ELF-1 (cell line): Measurements from ENCODE around the gene SLN.
A peak's percentile ranks its signal among the peaks of the same experiment; 100 is the strongest.

ENCODE experiments used
- DNase-seq: peaks from one replicate; pipeline ENCODE4 v3.0.0-alpha.2; 2016; ENCODE audit warnings: low read depth, low spot score

SLN gene

DNA sequence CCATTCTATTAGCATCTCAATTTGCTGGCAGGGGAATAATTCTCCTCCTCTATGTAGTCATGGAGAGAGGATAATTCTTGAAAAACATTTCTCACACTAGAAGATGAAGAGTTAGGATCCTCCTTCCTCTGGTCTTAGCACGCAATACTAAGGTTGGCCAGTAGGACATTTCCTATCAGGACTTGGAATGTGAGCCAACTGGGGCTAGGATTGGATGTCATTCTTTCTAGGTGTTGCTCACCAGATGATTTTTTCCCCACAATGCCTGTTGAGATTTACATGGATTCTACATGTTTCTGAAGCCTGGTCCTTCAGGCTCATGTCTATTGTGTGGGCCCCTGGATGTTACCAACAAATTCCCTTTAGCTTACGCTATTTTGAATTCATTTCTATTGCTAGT, 28.0 kb downstream of the SLN start:
- DNase-seq, result no peak

DNA sequence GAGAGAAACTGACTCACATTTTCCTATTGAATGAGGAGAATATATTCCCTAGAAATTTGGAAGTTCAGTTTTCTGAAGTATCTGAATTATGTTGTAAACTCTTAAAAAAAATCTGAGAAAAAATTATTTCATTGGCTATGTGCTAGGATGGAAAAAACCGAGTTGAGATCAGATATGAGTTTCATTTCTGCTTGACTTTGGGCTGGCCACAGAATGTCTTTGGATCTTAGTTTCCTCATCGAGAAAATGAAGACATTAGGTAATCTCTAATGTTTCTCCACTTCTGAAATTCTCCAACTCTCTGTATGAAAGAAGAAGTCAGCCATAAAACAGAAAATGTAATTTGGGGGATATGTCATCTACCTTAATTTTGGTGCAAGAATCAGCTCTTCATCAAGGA, 28.8 kb downstream of the SLN start:
- no peak for DNase-seq

DNA sequence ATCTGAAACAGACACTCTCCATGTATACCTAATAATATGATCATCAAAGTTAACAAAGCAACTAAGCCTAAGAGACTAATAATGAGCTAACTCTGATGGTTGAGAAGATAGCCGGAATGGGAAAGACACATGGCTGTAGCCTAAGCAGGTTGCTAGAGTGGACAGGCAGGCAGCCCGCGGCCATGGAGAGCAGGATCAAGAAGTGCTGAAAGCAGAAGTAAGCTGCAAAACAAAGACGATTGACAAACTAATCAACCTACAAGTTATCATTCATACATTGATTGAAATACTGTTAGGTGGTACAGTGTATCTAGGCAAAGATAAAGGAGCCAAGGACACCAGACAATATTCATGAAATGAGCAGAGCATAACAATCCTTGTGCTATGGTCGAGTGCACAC, 29.3 kb downstream of the SLN start:
- DNase-seq, result no peak

DNA sequence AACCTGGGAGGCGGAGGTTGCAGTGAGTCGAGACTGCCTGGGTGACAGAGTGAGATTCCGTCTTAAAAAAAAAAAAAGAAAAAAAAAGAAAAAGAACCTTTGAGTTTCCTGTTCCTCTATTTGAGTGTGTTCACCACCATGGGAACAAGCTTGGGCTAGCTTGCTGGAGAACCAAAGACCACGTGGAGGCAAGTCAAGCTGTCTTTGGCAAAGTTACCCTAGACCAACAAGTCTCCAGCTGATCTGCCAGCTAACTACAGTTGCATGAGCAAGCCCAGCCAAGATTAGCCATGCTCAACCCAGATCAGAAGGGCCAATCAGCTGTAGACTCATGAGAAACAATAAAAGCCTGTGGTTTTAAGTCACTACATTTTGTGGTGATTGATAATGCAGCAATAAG, 29.7 kb downstream of the SLN start:
- DNase-seq, result no peak

DNA sequence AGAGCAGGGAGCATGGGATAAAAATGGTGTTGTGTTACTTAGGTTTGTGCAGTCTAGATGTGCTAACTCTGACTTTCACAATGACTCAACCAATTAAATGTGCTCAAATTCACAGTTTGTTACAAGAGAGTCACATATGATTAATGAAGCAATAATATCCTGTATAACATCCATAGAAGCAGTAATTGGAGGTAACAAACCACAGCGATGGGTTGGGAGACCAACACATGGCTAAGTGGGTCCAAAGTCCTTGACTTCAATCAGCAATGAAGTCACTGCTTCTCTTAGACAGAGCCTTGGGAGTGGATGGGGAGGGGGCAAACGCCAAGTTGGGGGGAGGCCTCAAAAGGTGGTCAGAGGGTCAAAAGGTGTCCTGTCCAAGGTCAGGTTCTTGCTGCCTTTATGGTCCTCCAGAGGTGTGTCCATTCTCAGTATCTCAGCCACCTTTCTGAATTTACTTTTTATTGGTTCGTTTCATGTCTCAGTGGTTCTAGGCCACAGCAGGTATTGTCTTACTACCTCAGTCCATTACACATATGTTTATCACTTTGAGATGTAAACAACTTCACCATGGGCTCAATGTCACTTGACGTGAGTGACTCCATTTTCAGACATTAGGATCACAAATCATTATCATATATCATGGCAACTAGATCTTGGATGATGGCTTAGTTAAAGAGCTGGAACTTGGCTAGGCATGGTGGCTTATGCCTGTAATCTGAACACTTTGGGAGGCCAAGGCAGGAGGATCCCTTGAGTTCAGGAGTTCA, 32.4 kb downstream of the SLN start:
- DNase-seq, result no peak

DNA sequence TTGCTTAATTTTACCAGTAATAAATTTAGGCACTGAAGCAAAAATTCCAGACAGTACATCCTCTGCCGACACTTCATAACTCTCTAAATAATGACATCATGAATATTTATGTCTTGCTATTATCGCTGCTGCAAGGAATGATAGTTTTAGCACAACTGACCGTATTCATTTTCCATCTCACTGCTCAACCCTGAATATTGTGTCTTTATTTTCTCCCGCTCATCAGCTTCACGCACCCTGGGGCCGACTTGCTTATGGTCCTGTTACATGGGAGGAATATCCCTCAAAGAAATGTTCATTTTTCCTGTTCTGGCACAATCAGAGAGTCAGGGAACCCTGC, 33.3 kb downstream of the SLN start:
- no peak for DNase-seq

DNA sequence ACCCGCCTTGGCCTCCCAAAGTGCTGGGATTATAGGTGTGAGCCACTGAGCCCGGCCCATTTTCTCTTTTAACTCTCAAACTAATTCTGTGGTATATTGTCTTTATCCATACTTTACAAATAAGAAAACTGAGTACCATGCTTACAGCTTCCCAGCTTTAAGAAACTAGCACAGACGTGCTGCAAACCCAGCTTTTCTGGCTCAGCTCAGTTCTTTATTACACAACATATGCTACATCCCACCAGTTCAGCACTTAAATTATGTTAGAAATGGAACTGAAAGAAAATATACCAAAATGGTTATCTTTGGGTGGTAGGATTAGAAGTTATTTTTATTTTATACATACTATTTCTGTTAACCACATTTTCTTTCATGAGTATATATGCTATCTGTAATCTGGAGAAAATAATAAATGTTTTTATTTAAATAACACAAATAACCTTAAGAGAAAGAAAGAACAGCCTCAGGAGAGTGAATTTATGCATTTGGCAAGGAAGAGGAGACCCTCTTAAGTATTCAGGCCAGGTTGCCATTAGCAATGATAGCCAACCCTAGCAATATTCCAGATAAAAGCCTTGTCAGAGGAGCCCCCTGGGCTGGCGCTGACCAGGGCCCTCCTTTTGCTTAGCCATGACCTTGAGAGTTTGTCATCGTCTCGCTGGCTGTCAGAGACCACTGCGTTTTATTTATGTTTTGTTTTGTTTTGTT, 33.8 kb downstream of the SLN start:
- DNase-seq, result no peak

DNA sequence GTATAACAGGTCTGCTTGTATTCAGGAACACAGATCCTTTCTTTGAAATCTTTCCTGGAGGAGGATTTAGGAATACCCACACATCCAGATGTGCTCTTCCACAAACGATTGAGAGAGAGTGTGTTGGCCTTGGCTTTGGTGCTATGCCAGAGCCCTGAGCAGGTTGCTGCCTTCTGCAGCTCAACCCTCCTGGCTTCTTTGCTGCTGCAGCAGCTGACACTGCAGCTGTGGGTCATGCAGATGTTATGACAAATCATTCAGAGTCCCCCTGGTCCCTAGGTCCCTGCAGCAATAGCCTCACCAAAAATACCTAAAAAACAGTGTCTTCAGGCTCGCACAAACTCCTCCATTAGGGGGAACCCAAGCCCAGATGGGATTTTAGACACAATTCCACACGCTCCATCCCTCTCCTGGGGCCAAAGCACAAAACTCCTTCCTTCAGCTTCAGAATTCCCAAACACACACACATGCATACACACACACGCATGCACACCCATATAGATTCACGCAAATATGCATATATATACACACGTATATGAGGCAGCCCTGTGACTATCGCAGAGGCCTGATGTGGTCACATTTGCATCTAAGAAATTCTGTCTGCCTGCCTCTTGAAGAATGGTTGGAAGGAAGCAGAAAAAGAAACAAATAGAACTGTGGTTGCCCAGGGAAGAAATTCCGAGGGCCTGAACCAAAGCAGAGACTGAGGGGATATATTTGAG, 35.4 kb downstream of the SLN start:
- no peak for DNase-seq

DNA sequence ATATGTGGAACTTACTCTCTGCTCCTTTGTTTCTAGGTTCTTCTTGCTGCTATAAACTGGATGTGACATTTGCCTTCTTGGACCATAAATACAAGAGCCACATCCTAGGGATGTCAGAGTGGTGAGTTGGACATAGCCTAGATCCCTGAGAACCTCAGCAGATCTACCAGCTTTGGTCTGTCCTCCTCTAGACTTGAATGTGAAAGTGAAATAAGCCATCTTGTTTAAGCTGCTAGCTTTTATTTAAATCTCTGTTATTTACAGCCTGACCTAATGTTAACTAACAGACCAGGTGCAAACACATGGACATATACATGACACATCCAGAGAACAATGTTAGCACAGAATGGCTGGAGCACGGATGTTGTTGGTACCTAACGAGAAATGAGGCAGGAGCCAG, 36.0 kb downstream of the SLN start:
- DNase-seq, result no peak

DNA sequence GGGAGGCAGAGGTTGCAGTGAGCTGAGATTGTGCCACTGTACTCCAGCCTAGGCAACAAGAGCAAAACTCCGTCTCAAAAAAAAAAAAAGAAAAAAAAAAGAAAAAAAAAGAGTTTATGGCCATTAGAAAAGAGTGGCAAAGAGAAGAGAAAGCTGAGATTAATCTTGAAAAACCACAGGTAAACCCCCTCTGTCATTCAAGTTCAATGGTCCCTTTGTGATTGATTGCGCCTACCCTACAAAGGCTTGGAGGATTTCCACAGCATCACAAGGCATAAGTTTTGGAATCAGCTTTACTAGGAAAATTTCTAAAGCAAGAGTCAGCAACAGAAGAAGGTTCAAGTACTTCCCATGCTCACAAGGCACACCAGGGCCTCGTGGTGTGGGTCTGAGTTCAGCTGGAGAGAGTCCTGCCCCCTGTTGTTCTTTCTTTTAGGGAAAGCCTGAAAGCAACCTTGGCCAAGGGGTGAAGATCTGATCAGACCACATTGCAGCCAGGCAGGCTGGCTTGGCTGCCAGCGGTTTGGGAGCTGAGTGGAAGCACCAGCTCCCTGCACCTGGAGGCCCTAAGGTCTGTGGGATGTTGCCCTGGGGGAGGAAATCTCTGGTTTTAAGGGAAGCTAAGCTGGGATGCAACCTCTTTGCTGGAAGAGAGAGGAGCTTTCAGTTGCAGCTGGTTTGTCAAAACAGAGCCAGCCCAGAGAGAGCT, 41.8 kb downstream of the SLN start:
- peak; percentile 10 for DNase-seq

DNA sequence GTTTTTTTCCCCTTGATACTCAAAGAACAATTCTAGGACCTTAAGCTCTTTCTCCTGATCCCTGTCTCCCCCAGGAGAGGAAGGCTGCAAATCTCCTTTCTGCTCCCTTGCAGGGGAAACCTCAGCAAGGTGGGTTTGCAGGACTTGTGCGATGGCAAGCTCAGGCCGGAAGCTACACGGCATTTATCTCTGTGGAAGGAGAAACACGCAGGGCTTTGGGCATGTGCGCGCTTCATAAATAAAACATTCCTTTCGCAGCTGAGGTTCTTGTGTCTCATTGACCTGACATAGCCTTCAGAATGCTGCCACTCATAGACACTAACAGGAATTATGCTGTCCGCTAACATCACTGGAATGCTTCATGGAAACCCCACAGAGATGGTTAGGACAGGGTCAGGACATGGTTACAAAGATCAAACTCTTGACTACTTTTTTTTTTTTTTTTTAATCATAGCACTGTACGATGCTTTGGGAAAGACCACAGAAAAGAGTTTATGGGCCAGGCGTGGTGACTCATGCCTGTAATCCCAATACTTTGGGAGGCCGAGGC, 42.6 kb downstream of the SLN start:
- no peak for DNase-seq

DNA sequence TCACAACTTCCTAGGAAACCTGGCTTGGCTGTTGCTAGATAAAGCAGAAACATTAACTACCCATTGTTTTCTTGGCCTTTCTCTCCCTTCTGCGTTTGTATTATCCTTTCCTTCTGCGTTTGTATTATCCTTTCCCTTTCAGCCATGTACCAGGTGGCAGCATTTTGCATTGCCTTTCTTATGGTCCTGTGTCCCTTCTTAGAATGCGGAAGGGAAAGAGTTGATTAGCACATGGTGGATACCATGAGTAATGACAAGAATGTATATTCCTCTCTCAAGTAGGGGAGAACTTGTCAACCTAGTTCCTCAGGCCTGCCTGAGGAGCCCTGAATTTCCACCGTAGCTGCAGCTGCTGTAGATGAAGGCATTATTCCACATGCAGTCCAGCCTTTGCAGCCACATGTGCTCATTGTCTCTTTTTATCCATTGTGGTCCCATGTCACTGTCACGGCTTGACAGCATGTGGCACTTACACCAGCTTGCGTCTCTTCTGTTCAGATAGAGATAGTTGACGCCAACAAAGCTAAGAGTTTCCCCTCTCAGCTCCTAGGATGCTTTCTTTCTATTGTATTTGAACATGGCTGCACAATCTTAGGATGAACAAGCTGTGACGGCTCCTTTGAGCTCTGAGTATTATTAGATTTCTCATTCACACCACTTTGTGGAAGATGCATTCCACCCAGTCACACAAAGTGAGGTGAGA, 44.8 kb downstream of the SLN start:
- DNase-seq, result no peak

DNA sequence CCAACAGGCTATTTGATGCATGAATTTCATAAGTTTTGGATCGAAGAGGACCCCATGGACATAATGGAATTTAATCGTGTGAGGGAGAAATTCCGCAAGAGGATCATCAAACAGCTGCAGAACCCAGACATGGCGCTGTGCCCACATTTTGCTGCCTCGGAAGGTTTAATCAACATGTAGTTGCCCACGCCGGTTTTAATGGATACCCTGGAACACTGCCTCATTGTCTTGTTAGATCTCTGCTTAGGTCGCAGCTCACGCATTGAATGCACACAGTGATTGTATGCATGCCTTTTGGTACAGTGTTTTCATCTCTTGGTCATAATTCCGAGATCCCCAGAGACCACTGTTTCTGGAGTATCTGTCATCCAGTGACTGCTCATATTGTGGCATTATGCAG, 46.8 kb downstream of the SLN start:
- no peak for DNase-seq

DNA sequence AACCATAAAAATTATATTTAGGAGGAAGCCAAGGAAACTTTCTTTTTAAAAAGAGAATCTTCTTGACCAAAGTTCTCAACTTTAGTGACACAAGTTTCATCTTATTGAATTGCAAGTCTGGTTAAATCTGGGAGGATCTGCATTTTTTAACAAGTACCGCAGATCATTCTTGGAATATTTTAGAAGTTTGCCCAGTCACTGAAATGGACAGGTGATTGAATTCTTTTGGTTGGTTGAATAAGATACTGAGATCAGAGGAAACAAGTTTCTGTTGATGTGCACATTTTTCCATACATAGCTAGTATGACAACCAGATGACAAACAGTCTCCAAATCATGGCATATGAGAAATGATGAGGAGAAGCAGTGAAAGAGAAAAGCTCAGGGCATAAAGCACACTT, 50.2 kb downstream of the SLN start:
- no peak for DNase-seq

DNA sequence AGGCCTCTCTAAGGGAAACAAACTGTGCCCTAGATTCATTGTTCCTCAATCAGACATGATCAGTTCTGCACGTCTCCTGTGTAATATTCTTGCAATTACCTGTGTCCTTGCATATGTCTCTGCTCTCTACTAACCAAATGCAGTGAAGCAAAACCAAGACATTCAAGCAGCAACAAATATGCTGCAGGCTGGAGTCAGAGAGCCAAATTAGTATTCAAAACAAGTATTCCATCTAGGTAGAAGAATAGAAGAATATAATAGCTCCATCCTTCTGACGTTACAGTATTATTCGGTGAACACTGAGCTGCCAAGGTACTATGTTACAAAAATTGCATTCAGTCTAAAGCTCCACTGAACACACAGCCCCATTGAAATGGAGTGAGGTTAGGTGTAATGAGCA, 51.8 kb downstream of the SLN start:
- no peak for DNase-seq

DNA sequence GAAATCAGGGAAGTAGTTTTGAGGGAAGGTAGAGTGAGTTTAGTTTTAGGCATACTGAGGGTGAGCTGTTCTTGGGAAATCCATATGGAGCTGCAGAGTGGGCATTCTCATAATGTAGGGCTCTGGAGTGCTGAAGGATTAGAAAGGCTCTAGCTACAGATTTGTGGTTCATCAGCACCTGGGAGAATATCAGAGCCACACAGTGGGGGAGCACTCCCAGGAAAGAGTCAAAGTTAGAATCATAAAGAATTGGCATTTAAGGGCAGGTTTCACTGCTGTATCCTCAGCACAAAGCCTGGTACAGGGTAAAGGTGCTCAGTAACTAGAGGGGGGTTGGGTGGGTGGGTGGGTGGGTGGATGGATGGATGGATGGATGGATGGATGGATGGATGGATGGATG, 52.5 kb downstream of the SLN start:
- no peak for DNase-seq
